Measurements from ENCODE around the gene HCRTR1. TPM values are rescaled to one million over a fixed set of nuclear protein-coding genes. Genes with fewer than 3 reads are reported as not detected.

Gene HCRTR1
- total RNA-seq, 2 donors from 2014 or later, result not detected

GRCh38 chr1:31574749-31575368 is 42.6 kb upstream of the HCRTR1 start:
- H3K27ac ChIP-seq, result peak overlapping the region; percentile 95 to 97
- DNase-seq (ENCODE audit: low spot score) (no peak), ATAC-seq (ENCODE audit: insufficient number of reproducible peaks, low FRiP score, low read depth) (no peak)
- H3K27me3 ChIP-seq (replicated peaks; ENCODE audit: insufficient read depth), result no peaks in the 10 kb centered on the region
- H3K9me3 ChIP-seq, result no peaks in the 10 kb centered on the region
- H3K4me1 ChIP-seq (ENCODE audit: control insufficient read depth in 1 of 2, low read depth in 2 of 2), result peaks cover 24 to 43% of the 10 kb centered on the region in 2 donors
- H3K4me3 ChIP-seq, result no peak overlapping the region
- H3K36me3 ChIP-seq, result no peaks in the 10 kb centered on the region
- TF ChIP-seq CTCF (IDR thresholded peaks at IDR 0.05), result no peak

- Histone ChIP-seq H3K36me3 (no peaks in the 10 kb centered on the region), H3K4me1 (ENCODE audit: control insufficient read depth in 1 of 2, low read depth in 2 of 2) (peaks cover 24 to 43% of the 10 kb centered on the region in 2 donors), H3K9me3 (no peaks in the 10 kb centered on the region), H3K27ac (peak overlapping the region; percentile 95 to 97), H3K4me3 (peak overlapping the region; percentile 91), H3K27me3 (replicated peaks; ENCODE audit: insufficient read depth) (no peaks in the 10 kb centered on the region)
- DNase-seq (ENCODE audit: low spot score), result no peak
- no peak for ATAC-seq (ENCODE audit: insufficient number of reproducible peaks, low FRiP score, low read depth)
- no peak for TF ChIP-seq CTCF (IDR thresholded peaks at IDR 0.05)
Observed at GRCh38 chr1:31575369-31576140, 41.9 kb upstream of the HCRTR1 start.

- peak within 1 kb of the TSS; percentile 95 to 97 for H3K27ac ChIP-seq
- TF ChIP-seq CTCF (IDR thresholded peaks at IDR 0.05), result no peak
- H3K4me3 ChIP-seq, result peak within 1 kb of the TSS; percentile 91
- H3K4me1 ChIP-seq (ENCODE audit: control insufficient read depth in 1 of 2, low read depth in 2 of 2), result peaks cover 25 to 49% of the 10 kb centered on the region in 2 donors
- ATAC-seq (ENCODE audit: insufficient number of reproducible peaks, low FRiP score, low read depth) (no peak), DNase-seq (ENCODE audit: low spot score) (no peak)
- H3K27me3 ChIP-seq (replicated peaks; ENCODE audit: insufficient read depth), result no peaks in the 10 kb centered on the region
- H3K36me3 ChIP-seq, result no peaks in the 10 kb centered on the region
- no peaks in the 10 kb centered on the region for H3K9me3 ChIP-seq
Observed at GRCh38 chr1:31576201-31576669, 41.3 kb upstream of the HCRTR1 start, which contains the start of gene TINAGL1. TSS of gene TINAGL1 (plus strand) at chr1:31576515. CDS start at chr1:31577149, 634 bp downstream.

GRCh38 chr1:31576743-31577455 is 40.6 kb upstream of the HCRTR1 start:
- no peaks in the 10 kb centered on the region for H3K27me3 ChIP-seq (replicated peaks; ENCODE audit: insufficient read depth)
- TF ChIP-seq CTCF (IDR thresholded peaks at IDR 0.05), result no peak
- H3K4me1 ChIP-seq (ENCODE audit: control insufficient read depth in 1 of 2, low read depth in 2 of 2), result peaks cover 32 to 56% of the 10 kb centered on the region in 2 donors
- no peaks in the 10 kb centered on the region for H3K36me3 ChIP-seq
- H3K27ac ChIP-seq, result peak overlapping the region; percentile 95 to 97
- no peak for ATAC-seq (ENCODE audit: insufficient number of reproducible peaks, low FRiP score, low read depth)
- DNase-seq (ENCODE audit: low spot score), result no peak
- no peaks in the 10 kb centered on the region for H3K9me3 ChIP-seq
- peak overlapping the region; percentile 91 for H3K4me3 ChIP-seq
